Pulmonary artery endothelial cell (primary cell): ENCODE data around the gene CACNG7. TPM values are rescaled to one million over a fixed set of nuclear protein-coding genes. Genes with fewer than 3 reads are reported as not detected.
"Not testable (repeated sequence)": the region's sequence is repeated elsewhere in the genome, so short reads cannot be mapped to it uniquely, and the experiment has no call there.

Source experiments
- DNase-seq: peaks from one replicate; pipeline ENCODE4 v3.0.0-alpha.2; 2011; ENCODE audit warnings: low read depth, low spot score
- total RNA-seq: library from RNA; depleted of rRNA; stranded (reverse); fragments of >200 nt; gene quantifications from 2 replicates; pipeline ENCODE4 v1.2.3, GENCODE V29; 2014

CACNG7 gene
- total RNA-seq, 1 donor from 2014 or later: 0.13 TPM

GRCh38 chr19:53905787-53906186 is 3.3 kb upstream of the CACNG7 start:
- no peak for DNase-seq

GRCh38 chr19:53906211-53907192 is 2.6 kb upstream of the CACNG7 start:
- DNase-seq: no peak

GRCh38 chr19:53907193-53907581 is 1.9 kb upstream of the CACNG7 start:
- no peak for DNase-seq

- DNase-seq: no peak
These were observed 1.4 kb upstream of the CACNG7 start for GRCh38 chr19:53907690-53908089.

DNA sequence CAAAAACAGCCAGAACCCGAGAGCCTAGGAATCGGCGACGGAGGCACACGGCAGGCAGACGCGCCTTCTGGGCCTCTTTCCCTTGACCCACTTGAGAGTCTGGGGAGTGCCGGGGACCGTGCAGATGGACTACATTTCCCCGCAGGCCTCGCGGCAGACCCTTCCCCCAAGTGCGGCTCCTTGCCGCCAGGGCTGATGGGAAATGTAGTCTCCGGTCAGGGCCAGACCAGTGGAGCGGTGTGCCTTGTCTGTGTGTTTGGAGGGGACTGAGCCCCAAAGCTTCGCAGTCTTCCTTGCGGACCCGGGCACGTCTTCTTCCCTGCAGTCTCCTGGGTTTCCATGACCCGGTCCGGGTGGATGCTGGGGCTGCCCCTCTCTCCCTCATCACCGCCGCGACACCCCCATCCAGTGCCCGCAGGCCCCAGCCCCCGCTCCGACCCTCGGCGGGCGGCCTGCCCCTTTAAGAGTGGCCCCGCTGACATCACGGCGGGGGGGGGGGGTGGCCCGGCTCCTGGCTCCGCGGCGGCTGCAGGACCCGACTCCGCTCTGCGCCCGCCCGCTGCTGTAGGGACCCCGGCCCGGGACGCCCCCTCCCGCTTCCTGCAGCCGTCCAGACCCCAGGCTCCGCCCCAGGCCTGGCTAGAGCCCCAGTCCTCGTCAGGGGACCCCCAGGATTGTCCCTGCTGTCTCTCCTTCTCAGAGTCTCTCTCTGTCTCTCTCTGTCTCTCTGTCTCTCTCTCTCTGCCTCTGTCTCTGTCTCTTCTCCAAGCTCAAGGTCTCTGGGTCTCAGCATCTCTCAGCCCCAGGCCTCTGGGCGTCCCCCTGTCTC is 758 bp upstream of the CACNG7 start:
- no peak for DNase-seq

DNA sequence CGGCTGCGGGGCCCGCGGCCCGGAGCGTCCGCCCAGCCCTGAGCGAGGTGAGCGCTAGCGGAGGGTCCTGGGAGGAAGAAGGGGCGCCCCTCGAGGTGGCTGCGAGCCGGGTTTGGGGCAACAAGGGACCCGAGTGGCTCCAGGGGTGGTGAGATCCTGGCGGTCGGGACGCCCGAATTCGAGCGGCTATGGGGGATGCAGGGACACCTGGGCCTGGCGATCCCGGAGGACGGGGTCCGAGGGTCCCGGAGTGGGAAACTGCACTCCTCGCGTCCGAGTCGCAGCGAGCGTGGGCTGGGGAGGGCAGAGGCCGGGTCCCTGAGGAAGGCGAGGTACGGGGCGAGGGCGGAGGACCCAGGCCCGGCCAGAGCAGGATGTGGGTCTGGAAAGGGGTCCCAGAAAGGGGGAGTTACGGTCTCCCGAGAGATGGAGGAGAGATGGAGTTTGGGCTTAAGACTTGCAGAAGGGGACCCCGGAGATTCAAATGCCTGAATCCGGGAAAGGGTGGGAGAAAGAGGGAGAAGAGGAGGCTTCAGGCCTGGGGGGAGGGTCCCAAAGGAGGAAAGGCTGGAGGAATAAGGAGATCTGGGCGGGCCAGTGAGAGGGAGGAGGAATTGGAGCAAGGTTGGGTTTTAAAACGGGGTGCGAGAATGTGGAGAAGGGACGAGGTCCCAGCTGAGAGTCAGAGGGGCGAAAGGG is 542 bp downstream of the CACNG7 start:
- no peak for DNase-seq

DNA sequence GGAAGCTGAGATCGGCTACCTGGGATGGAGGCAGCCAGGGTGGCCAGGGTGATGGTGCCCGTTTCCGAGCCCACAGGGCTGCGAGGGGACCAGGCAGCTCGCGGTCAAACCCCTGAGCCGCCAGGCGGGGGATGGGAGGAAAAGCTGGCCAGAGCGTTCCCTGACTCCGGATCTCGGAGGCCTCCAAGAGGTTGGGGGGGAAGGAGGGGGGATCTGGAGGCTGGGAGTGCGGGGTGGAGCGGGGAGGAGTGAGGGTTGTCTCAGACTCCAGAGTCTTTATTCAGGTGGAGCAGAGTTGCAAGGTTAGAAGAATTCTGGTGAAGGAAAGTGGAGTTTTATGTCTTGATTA is 1.1 kb downstream of the CACNG7 start:
- no peak for DNase-seq

GRCh38 chr19:53912653-53913052 is 3.6 kb downstream of the CACNG7 start:
- no peak for DNase-seq

GRCh38 chr19:53915000-53915399 is 5.9 kb downstream of the CACNG7 start:
- no peak for DNase-seq

DNA sequence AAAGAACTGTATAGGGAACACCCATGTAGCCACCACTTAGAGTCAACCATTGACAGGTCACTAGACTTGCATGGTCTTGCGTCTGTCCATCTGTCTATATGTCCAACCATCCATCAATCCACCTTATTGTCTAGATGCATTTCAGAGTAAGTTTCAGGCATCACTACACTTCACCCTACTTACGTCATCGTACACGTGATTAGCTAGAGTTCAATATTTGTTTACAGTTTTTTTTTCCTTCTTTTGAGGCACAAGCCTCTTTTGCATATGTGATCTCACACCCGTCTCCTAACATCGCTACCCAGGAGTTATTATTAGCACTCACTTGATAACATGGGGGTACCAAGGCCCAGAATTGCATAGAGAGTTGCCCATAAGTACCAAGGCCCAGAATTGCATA is 6.9 kb downstream of the CACNG7 start:
- DNase-seq: no peak

GRCh38 chr19:53917356-53917755 is 8.3 kb downstream of the CACNG7 start:
- DNase-seq: no peak

DNA sequence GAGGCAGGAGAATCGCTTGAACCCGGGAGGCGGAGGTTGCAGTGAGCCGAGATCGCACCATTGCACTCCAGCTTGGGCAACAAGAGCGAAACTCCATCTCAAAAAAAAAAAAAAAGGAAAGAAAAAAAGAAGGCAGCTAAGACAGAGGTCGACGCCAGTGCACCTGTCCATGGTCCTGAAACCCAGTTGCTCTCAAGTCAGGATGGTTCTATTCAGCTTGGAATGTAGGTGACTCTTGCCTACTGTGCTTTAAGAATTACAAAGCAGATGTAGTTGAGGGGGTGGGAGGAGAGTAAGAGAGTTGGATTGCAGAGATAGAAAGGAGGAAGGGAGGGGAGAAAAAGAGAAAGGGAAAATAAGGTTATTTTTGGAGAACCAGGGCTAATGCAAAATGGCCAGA is 18.7 kb downstream of the CACNG7 start:
- DNase-seq: peak; percentile 15

GRCh38 chr19:53936029-53936428 is 27.0 kb downstream of the CACNG7 start:
- no peak for DNase-seq

- no peak for DNase-seq
These were observed 33.1 kb downstream of the CACNG7 start for GRCh38 chr19:53942001-53942786.

DNA sequence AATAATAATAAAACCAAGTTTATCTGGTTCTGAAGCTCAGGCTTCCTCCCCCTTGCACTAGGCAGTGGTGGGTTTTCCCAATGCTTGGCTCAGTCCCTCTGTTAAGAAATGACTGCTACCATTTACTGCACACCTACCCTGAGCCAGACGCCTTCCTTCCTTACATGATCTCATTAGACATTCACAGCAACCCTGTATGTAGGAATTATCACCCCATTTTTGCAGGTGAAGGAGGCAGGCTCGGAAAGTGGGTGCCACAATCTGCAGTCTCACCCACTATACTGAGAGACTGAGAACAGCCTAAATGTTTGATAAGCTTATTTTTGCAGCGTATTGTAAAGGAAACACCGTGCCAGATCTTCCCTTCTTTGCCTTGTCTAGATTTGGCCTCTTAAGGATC is 35.3 kb downstream of the CACNG7 start:
- DNase-seq: no peak

DNA sequence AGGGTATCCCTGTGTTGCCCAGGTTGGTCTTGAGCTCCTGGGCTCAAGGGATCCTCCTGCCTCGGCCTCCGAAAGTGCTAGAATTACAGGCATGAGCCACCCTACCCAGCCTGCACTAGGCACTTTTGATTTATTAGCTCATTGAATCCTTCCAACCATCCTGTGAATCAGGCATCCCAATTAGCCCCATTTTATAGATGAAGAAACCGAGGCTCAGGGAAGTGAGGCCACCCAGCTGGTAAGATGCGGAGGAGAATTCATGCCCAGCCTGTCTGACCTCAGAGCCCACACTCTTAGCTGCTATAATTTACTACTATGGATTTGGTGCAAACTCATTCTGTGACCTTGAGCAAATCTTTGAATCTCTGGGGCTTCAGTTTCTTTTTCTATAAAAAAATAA is 35.9 kb downstream of the CACNG7 start:
- no peak for DNase-seq

DNA sequence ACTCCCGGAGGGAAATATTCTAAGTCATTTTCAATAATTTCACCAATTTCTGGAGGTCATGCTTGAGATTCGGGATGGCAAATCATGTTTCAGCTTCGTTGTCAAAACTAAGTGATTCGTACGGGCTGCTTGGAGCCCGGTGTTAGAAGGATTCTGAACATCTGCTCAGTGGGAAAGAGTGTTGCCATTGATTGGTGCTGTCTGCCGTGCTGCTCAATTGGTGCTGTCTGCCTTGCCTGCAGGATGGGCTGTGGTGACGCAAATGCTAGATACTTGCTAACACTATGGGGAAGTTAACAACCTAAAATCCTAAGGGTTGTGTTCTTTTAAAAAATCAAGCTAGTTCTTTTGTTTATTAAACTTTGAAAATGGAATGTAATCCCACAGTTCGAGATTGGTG is 36.4 kb downstream of the CACNG7 start:
- DNase-seq: no peak

DNA sequence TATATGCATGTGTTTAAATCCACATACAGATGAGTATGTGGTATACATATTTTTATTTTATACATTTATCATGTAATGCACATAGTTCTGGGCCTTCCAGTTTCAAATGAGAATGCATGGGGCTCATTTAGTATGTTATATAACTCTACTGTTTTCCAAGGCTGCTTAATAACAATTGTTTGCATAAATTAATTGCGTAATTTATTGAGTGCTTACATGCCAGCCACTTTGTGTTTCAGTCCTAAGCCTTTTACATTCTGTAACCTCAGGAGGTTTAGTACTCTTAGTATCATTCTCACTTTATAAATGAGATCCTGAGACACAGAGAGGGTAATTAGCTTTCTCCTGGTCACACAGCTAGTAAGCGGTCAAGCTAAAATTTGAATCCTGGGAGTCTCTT is 36.9 kb downstream of the CACNG7 start:
- no peak for DNase-seq

DNA sequence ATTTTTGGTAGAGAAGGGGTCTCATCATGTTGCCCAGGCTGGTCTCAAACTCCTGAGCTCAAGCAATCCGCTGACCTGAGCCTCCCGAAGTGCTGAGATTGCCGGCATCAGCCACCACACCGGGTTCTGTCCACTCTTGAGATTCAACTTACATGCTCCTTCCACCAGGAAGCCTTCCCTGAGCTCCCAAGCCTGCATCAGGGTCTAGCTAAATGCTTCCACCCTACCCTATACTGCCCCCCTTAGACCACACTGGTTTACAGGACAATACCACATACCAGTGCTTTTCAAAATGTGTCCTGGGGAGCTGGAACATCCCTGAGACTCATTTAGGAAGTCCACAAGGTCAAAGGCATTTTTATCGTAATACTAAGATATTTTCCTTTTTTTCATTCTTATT is 38.5 kb downstream of the CACNG7 start:
- DNase-seq: no peak

DNA sequence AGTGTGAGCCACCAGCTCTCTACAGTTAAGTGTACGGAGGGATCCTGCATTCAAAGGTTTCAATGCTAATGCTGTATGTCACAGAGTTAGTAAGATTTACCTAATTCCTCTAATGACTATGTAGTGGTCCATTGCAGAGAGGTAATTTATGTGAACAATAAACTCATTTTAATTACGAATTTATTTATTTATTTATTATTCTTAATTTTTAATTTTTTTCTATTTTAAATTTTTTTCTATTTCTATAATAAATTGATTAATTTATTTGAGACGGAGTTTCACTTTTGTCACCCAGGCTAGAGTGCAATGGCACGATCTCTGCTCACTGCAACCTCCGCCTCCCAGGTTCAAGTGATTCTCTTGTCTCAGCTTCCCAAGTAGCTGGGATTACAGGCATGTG is 39.5 kb downstream of the CACNG7 start:
- not testable (repeated sequence) for DNase-seq

GRCh38 chr19:53951436-53951835 is 42.4 kb downstream of the CACNG7 start:
- no peak for DNase-seq
